Measurements from ENCODE around the gene RBM4B.
"Not testable (repeated sequence)": the region's sequence is repeated elsewhere in the genome, so short reads cannot be mapped to it uniquely, and the experiment has no call there.

- TF ChIP-seq CTCF (IDR thresholded peaks at IDR 0.05); POLR2A (IDR thresholded peaks at IDR 0.05; ENCODE audit: low read depth): not testable (repeated sequence)
Observed at GRCh38 chr11:66724167-66724566, 46.5 kb upstream of the RBM4B start.
